Effector memory CD8-positive, alpha-beta T cell (primary cell): ENCODE measurements around the gene DPH2.

ENCODE experiments used
- ATAC-seq: fragments of 150-1000 bp; cut with Tn5 transposase; replicated peaks from 2 replicates; pipeline ENCODE4 v1.10.0; 2021; ENCODE audit warnings: mild to moderate bottlenecking, moderate library complexity
- DNase-seq, 3 experiments: peaks; one replicate each; pipeline ENCODE4 v3.0.0; 2021
- H3K27ac Mint-ChIP-seq, 2 donors: one replicate each; pipeline ENCODE4 v1.8.0; 2022; ENCODE audit warnings: mild to moderate bottlenecking in 2 of 2, mixed read lengths in 2 of 2, moderate library complexity in 2 of 2
- H3K27me3 Mint-ChIP-seq, 2 donors: one replicate each; pipeline ENCODE4 v1.8.0; 2022; ENCODE audit warnings: mixed read lengths in 2 of 2
- H3K36me3 Mint-ChIP-seq: one replicate; pipeline ENCODE4 v1.8.0; 2022; ENCODE audit warnings: mild to moderate bottlenecking, moderate library complexity, mixed read lengths; ENCODE audit not compliant: insufficient read depth
- H3K4me1 Mint-ChIP-seq, 2 donors: one replicate each; pipeline ENCODE4 v1.8.0; 2022; ENCODE audit warnings: low read depth in 2 of 2, mixed read lengths in 2 of 2
- H3K4me3 Mint-ChIP-seq, 2 donors: one replicate each; pipeline ENCODE4 v1.8.0; 2022; ENCODE audit warnings: mild to moderate bottlenecking in 2 of 2, mixed read lengths in 2 of 2, moderate library complexity in 2 of 2
- H3K9me3 Mint-ChIP-seq, 2 donors: one replicate each; pipeline ENCODE4 v1.8.0; 2022; ENCODE audit warnings: mixed read lengths in 2 of 2

DPH2 gene

DNA sequence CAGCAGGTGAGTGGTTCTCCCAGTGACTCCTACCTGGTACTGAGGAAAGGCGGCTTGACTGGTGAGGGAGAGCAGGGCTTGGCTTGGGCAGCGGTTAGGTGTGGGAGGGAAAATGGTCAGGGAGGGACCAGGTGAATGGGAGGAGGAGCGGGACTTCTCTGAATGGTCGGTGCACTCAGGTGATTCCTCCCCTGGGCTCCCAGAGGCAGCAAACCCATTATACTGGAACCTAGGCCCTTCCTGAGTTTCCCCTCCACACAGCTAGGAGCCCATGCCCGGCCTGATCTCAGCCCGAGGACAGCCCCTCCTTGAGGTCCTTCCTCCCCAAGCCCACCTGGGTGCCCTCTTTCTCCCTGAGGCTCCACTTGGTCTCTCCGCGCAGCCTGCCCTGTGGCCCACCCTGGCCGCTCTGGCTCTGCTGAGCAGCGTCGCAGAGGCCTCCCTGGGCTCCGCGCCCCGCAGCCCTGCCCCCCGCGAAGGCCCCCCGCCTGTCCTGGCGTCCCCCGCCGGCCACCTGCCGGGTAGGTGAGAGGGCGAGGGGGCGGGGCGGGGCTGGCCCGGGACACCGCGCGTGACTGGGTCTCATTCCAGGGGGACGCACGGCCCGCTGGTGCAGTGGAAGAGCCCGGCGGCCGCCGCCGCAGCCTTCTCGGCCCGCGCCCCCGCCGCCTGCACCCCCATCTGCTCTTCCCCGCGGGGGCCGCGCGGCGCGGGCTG is 33.9 kb upstream of the DPH2 start:
- peaks cover 0 to 10% of the 10 kb centered on the region in 2 donors for H3K4me1 Mint-ChIP-seq
- H3K9me3 Mint-ChIP-seq = no peaks in the 10 kb centered on the region
- H3K27me3 Mint-ChIP-seq = peaks cover 6 to 42% of the 10 kb centered on the region in 2 donors
- no peak for DNase-seq
- peaks cover 9% of the 10 kb centered on the region for H3K36me3 Mint-ChIP-seq
- no peak for ATAC-seq
- H3K27ac Mint-ChIP-seq = no peak overlapping the region
- peak overlapping the region; percentile 13 to 28 for H3K4me3 Mint-ChIP-seq

- Mint-ChIP-seq H3K9me3 (no peaks in the 10 kb centered on the region), H3K27ac (no peak overlapping the region), H3K27me3 (peaks cover 6 to 42% of the 10 kb centered on the region in 2 donors), H3K4me1 (peaks cover 0 to 10% of the 10 kb centered on the region in 2 donors), H3K36me3 (peaks cover 9% of the 10 kb centered on the region), H3K4me3 (peak overlapping the region; percentile 57 to 59)
- peak; percentile 40 for ATAC-seq
- no peak for DNase-seq
Observed at GRCh38 chr1:43936431-43937151, 33.2 kb upstream of the DPH2 start.

- DNase-seq (no peak), ATAC-seq (no peak)
- peaks cover 6 to 42% of the 10 kb centered on the region in 2 donors for H3K27me3 Mint-ChIP-seq
- no peak overlapping the region for H3K27ac Mint-ChIP-seq
- peak overlapping the region in 1 of 2 donors; percentile 57 for H3K4me3 Mint-ChIP-seq
- peaks cover 9% of the 10 kb centered on the region for H3K36me3 Mint-ChIP-seq
- H3K4me1 Mint-ChIP-seq = peaks cover 0 to 8% of the 10 kb centered on the region in 2 donors
- H3K9me3 Mint-ChIP-seq = no peaks in the 10 kb centered on the region
Observed at GRCh38 chr1:43937179-43937865, 32.5 kb upstream of the DPH2 start.

DNA sequence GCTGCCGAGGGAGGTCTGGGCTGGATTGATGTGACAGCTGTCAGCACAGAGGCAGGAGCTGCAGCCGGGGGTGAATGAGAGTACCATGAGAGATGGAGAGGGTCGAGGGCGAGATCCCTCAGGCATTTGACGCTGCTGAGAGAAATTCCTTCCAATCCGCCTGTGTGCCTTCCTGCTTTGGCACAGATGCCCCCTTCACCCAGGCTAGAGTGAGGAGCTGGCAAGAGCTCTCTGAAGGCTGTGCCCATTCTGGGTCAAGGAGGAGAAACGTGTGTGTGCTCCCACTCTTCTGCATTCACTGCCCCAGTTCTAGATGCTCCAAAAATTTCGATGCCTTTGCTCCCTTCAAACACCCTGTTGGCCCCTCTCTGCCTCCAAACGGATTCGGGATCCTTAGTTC is 31.4 kb upstream of the DPH2 start:
- H3K27ac Mint-ChIP-seq = no peak overlapping the region
- H3K36me3 Mint-ChIP-seq = peaks cover 5% of the 10 kb centered on the region
- H3K27me3 Mint-ChIP-seq = peaks cover 6 to 31% of the 10 kb centered on the region in 2 donors
- DNase-seq (no peak), ATAC-seq (no peak)
- no peak overlapping the region for H3K4me3 Mint-ChIP-seq
- peaks cover 8% of the 10 kb centered on the region in 2 donors for H3K4me1 Mint-ChIP-seq
- H3K9me3 Mint-ChIP-seq = no peaks in the 10 kb centered on the region

DNA sequence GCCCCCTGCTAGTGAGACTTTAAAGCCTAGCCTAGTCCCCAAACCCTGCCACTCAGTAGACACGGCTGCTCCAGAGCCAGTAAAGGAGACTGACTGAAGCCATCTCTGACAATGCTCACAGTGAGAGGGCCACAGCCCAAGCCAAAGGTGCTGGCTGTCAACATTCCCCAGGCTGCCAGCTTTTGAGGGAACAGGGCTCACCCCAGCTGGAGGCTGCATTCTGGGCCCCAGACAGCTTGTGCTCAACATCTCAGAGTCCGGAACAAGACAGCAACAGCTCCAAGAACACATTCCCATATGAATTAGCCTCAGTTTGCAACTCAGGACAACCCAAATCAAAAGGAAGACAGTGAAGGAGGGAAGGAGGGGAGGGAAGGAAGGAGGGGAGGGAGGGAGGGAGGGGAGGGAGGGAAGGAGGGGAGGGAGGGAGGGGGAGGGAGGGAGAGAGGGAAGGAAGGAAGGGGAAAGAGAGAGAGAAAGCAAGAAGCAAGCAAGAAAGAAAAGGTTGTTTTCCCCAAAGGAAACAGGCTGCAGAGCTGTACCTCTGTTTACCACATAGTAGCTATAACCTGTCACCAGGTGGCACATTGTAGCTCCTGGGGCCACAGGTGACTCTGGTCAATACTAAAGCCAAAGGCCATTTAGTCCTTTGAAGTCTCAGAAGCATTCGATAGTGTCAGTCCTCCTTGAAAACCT is 30.8 kb upstream of the DPH2 start:
- H3K27me3 Mint-ChIP-seq = peaks cover 6 to 25% of the 10 kb centered on the region in 2 donors
- no peak overlapping the region for H3K4me3 Mint-ChIP-seq
- peaks cover 5% of the 10 kb centered on the region for H3K36me3 Mint-ChIP-seq
- ATAC-seq (no peak), DNase-seq (no peak)
- H3K4me1 Mint-ChIP-seq = peaks cover 5 to 8% of the 10 kb centered on the region in 2 donors
- peak overlapping the region in 1 of 2 donors; percentile 51 for H3K27ac Mint-ChIP-seq
- H3K9me3 Mint-ChIP-seq = no peaks in the 10 kb centered on the region

DNA sequence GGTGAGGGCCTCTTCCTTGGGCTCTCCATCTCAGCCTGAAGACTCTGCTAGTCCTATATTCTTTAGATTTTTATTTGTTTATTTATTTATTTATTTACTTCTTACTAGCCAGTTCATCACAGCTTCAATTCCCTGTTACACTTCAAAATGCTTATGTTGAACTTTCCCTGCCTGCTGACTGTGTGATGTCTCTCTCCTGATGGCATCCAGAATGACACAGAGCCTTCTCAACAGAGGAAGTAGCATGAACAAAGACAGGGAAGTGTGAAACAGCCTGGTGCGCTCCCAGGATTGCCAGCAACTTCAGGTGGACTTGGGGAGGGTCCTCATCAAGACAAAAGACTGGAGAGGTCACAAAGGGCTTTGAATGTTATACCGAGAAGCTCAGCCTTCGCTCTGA is 27.4 kb upstream of the DPH2 start:
- DNase-seq (no peak), ATAC-seq (no peak)
- H3K36me3 Mint-ChIP-seq = peaks cover 5% of the 10 kb centered on the region
- H3K27ac Mint-ChIP-seq = peak overlapping the region in 1 of 2 donors; percentile 36
- H3K9me3 Mint-ChIP-seq = no peaks in the 10 kb centered on the region
- H3K27me3 Mint-ChIP-seq = no peaks in the 10 kb centered on the region
- peaks cover 14 to 32% of the 10 kb centered on the region in 2 donors for H3K4me1 Mint-ChIP-seq
- no peak overlapping the region for H3K4me3 Mint-ChIP-seq

GRCh38 chr1:43944860-43945259 is 24.9 kb upstream of the DPH2 start:
- H3K9me3 Mint-ChIP-seq = no peaks in the 10 kb centered on the region
- peak overlapping the region in 1 of 2 donors; percentile 57 for H3K27ac Mint-ChIP-seq
- peak overlapping the region in 1 of 2 donors; percentile 5 for H3K4me3 Mint-ChIP-seq
- H3K4me1 Mint-ChIP-seq = peaks cover 29 to 51% of the 10 kb centered on the region in 2 donors
- H3K27me3 Mint-ChIP-seq = no peaks in the 10 kb centered on the region
- ATAC-seq (no peak), DNase-seq (no peak)
- no peaks in the 10 kb centered on the region for H3K36me3 Mint-ChIP-seq

GRCh38 chr1:43945674-43946235 is 24.1 kb upstream of the DPH2 start:
- no peaks in the 10 kb centered on the region for H3K36me3 Mint-ChIP-seq
- ATAC-seq = no peak
- H3K4me3 Mint-ChIP-seq = peak overlapping the region; percentile 94 to 96
- H3K9me3 Mint-ChIP-seq = no peaks in the 10 kb centered on the region
- peak overlapping the region; percentile 94 to 98 for H3K27ac Mint-ChIP-seq
- H3K27me3 Mint-ChIP-seq = no peaks in the 10 kb centered on the region
- H3K4me1 Mint-ChIP-seq = peaks cover 31 to 58% of the 10 kb centered on the region in 2 donors
- no peak for DNase-seq

DNA sequence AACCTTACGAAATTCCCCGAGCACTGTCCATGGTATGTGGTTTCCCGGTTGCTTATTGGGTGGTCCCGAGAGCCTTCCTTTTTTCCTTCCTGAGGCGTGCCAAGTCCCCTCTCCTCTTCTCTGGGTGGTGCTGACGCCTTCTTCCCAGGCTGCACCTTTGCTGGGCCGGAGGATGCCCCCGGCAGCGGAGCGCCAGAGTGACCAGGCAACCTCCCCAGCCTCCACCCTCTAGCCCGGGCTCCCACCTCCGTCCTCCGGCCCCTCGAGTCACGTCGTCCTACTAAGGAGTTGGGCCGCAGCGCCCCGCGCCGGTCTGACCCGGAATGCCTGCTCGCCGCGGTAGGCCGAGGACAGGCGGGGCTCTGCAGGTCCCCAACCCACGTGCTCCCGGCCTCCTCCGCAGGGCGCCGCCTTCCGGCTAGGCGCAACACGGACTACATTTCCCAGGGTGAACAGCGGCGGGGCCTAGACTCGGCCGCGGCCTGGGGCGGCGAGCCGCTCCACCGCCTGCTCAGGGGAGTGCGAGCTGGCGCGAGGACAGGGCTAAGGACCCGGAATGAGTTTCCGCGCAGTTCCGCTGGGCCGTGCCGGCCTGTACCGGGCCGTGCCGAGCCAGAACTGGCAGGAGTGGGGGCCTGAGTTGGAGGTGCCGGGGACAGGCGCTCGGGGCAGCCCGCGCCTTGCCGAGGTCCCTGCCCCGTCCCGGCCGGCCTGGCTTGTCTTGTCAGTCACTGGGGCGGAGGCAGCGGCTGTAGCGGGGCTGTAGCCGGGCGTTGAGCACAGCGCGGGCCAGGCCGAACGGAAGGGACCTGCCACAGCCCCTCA is 23.4 kb upstream of the DPH2 start, which contains the start of gene IPO13:
Gene IPO13 (plus strand): TSS at position 715 of the 825 bp plus-strand sequence. CDS start 651 bp downstream, outside the sequence.
- Mint-ChIP-seq H3K36me3 (peaks cover 3% of the 10 kb centered on the region), H3K9me3 (no peaks in the 10 kb centered on the region), H3K27ac (peak within 1 kb of the TSS; percentile 94 to 98), H3K4me3 (peak within 1 kb of the TSS; percentile 94 to 96), H3K27me3 (no peaks in the 10 kb centered on the region), H3K4me1 (peaks cover 34 to 65% of the 10 kb centered on the region in 2 donors)
- ATAC-seq (peak; percentile 96), DNase-seq (peak; percentile 94 to 98 (median 96))

GRCh38 chr1:43947061-43947873 is 22.5 kb upstream of the DPH2 start:
- peak overlapping the region; percentile 94 to 96 for H3K4me3 Mint-ChIP-seq
- no peak for ATAC-seq
- H3K27me3 Mint-ChIP-seq = no peaks in the 10 kb centered on the region
- peaks cover 34 to 66% of the 10 kb centered on the region in 2 donors for H3K4me1 Mint-ChIP-seq
- H3K27ac Mint-ChIP-seq = peak overlapping the region; percentile 94 to 98
- H3K9me3 Mint-ChIP-seq = no peaks in the 10 kb centered on the region
- DNase-seq = peak in 1 of 3 experiments; percentile 11
- H3K36me3 Mint-ChIP-seq = peaks cover 3% of the 10 kb centered on the region

GRCh38 chr1:43947874-43948437 is 21.9 kb upstream of the DPH2 start:
- Mint-ChIP-seq H3K36me3 (peaks cover 3% of the 10 kb centered on the region), H3K4me3 (peak overlapping the region; percentile 94 to 96), H3K4me1 (peaks cover 34 to 60% of the 10 kb centered on the region in 2 donors), H3K27ac (peak overlapping the region; percentile 94 to 98), H3K27me3 (no peaks in the 10 kb centered on the region), H3K9me3 (no peaks in the 10 kb centered on the region)
- ATAC-seq (no peak), DNase-seq (no peak)
